NCI-H1930 (cell line): ENCODE results near the gene RAB31.
"Not testable (repeated sequence)": the region's sequence is repeated elsewhere in the genome, so short reads cannot be mapped to it uniquely, and the experiment has no call there.

Experiments used
- DNase-seq, 2 experiments: peaks; one replicate each; lab custom pipeline; 2025; lab: John Stamatoyannopoulos, UW

The RAB31 gene

DNA sequence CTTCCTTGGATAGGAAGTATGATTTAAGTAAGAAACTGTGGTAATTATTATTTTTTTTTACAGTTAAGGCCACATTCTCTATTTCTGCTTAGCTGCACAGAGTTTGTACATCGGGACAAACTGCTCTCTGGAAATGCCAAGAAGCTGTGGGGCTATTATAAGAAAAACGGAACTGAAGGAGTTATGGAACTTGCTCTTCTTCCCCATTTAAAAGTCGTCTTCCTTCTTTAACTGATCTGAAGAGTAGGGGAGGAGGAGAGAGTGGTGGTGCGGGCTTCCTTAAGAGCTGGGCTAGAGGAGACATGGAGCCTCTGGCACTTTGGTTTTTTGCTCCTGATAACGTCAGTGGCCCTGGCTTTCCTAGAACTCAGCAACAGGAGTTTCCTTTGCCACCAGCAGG is 54.4 kb downstream of the RAB31 start:
- DNase-seq: no peak

GRCh38 chr18:9763157-9763556 is 55.1 kb downstream of the RAB31 start:
- no peak for DNase-seq

- DNase-seq: no peak
Observed at GRCh38 chr18:9764011-9764481, 55.9 kb downstream of the RAB31 start.

DNA sequence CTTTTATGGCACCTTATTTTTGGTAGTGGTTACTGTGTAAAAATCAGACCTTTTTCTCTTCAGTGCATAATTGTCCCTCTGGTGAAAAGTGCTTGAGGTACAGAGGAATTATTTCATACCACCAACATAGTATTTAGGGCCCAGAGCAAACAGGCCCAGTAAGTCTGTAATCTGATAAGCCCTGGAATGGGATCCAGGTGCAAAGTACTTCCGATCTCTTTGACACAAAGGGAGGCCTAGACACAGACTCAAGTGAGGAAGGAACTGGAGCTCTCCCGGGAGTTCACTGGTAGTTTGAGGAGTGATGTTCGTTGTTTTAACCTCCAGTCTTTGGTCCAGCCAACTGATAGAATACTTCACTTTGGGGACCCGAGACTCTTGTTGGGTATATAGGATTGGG is 57.4 kb downstream of the RAB31 start:
- no peak for DNase-seq

DNA sequence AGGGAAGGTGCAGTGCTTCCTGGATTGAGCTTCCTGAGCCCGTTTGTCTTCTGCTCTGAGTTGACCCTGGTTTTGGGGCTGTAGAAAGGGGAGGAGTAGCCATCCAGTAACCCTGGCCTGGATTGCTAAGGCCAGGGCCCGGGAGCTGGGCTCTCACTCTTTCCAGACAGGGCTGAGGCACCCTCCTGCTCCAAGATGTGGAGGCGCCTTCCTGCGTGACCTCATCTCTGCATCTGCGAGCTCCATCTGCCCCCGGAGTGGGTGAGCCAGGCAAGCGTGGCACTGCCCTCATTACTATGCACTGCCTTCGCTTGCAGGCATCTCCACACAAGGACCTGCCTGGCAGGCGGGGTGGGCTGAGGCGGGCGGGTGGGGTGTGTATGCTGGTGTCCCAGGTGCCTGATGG is 58.0 kb downstream of the RAB31 start:
- no peak for DNase-seq

GRCh38 chr18:9766740-9767139 is 58.6 kb downstream of the RAB31 start:
- DNase-seq: no peak

- DNase-seq: not testable (repeated sequence)
Observed at GRCh38 chr18:9768071-9768691, 60.1 kb downstream of the RAB31 start.

- not testable (repeated sequence) for DNase-seq
Observed at GRCh38 chr18:9770111-9770510, 62.0 kb downstream of the RAB31 start.

DNA sequence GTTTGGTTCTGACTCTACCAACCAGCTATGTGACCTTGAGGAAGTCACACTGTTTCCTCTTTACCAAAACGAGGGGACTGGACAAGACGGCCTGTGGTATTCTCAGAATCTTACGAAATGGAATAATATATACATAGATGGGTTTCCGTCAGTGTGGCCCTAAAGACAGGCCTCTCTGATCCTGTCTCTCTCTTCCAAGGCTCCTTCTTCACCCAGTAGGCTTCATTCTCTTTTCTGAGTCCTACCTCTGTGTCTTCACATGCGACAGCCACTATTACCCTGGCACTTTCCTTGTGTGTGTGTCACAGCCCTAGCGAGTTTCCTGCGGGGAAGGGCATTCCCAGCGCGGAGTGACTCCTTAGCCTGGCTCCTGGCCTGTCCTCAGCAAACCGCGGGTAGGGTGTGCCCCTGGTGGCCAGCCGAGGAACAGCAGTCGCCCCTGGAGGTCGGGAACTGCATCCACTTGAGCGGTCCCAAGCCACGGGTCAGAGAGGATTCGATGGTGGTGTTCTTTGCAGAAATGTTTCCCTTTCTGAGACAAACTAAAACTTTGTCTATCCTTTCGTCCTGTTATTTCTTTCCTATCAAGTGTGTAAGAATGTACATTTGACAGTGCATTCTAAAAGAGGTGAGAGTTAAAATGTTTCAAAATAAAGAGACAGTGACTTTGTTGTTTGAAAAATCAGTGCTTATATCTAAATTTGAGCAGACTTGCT is 63.3 kb downstream of the RAB31 start:
- peak in 1 of 2 experiments; percentile 10 for DNase-seq

GRCh38 chr18:9771977-9772660 is 64.0 kb downstream of the RAB31 start:
- DNase-seq: no peak

- no peak for DNase-seq
Observed at GRCh38 chr18:9772847-9773677, 65.0 kb downstream of the RAB31 start.

- no peak for DNase-seq
Observed at GRCh38 chr18:9774150-9774549, 66.0 kb downstream of the RAB31 start.

DNA sequence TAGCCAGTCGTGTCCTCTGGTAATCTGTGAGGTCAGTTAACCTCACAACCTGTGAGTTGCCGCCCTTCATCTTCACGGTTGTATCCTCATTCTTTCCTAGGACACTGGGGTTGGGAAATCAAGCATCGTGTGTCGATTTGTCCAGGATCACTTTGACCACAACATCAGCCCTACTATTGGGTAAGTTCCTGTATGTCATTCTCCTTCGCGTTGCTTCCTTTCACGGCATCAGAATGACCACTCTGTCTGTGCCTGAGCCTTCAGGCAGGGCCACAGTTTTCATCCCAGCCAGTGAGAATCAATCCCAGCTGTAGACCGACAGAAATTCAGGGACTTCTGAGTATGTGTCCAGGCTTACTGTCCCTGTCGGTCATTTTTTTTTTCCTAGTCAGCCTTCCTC is 67.1 kb downstream of the RAB31 start:
- no peak for DNase-seq

- DNase-seq: no peak
Observed at GRCh38 chr18:9779630-9780029, 71.5 kb downstream of the RAB31 start.

GRCh38 chr18:9782073-9782857 is 74.2 kb downstream of the RAB31 start:
- no peak for DNase-seq

GRCh38 chr18:9786631-9787030 is 78.5 kb downstream of the RAB31 start:
- DNase-seq: no peak

DNA sequence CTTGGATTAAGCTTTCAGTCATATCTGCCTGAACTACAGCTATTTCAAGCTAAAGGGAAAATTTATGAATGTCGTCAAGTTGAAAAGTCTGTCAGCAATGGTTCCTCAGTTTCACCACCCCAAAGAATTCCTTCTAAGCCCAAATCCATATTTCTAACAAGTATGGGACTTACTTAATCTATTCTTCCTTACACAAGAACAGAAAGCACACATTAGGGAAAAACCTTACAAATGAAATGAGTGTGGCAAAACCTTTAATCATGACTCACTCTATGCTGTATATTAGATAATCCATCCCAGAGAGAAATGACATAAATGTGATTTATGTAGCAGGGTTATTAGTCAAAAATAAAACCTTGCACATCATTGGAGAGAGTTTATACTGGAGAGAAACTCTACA is 78.9 kb downstream of the RAB31 start:
- DNase-seq: no peak

DNA sequence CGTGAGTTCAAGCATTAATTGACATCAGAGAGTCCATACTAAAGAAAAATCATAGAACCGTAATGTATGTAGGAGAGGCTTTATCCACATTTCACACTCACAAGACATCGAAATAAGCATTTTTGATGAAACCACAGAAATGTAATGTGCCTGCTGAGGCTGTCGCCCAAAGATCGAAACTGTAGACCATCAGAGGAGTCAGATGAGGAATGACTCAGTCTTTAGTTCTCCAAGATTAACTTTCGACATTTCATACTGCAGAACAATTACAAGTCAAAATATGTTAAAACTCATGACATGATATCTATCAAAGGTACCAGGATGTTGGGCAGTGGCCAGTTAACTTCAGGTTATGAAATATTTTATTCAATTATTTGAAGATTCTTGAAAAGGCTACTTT is 79.6 kb downstream of the RAB31 start:
- DNase-seq: no peak

DNA sequence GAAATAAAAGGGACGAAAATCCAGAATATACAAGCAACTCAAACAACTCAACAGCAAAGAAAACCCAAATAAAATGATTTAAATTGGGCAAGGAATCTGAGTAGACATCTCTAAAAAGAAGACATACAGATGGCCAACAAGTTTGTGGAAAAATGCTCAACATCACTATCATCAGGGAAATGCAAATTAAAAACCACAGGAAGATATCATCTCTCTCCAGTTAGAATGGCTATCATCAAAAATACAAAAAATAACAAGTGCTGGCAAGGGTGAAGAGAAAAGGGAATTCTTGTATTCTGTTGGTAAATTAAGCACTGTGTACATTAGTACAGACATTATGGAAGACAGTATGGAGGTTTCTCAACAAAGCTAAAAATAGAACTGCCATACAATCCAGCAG is 80.0 kb downstream of the RAB31 start:
- no peak for DNase-seq

DNA sequence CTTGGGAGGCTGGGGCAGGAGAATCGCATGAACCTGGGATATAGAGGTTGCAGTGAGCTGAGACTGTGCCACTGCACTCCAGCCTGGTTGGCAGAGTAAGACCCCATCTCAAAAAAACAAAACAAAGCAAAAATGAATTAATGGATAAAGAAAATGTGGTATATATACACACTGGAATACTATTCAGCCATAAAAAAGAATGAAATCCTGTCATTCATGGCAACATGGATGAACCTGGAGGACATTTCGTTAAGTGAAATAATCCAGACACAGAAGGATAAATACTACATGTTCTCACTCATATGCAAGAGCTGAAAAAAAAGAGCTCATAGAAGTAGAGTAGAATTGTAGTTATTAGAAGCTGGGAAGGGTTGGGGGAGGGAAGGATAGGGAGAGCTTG is 80.8 kb downstream of the RAB31 start:
- DNase-seq: no peak

GRCh38 chr18:9790261-9790660 is 82.2 kb downstream of the RAB31 start:
- DNase-seq: no peak
